ENCODE data around the gene NNAT.
"Not testable (repeated sequence)": the region's sequence is repeated elsewhere in the genome, so short reads cannot be mapped to it uniquely, and the experiment has no call there.

Gene NNAT

DNA sequence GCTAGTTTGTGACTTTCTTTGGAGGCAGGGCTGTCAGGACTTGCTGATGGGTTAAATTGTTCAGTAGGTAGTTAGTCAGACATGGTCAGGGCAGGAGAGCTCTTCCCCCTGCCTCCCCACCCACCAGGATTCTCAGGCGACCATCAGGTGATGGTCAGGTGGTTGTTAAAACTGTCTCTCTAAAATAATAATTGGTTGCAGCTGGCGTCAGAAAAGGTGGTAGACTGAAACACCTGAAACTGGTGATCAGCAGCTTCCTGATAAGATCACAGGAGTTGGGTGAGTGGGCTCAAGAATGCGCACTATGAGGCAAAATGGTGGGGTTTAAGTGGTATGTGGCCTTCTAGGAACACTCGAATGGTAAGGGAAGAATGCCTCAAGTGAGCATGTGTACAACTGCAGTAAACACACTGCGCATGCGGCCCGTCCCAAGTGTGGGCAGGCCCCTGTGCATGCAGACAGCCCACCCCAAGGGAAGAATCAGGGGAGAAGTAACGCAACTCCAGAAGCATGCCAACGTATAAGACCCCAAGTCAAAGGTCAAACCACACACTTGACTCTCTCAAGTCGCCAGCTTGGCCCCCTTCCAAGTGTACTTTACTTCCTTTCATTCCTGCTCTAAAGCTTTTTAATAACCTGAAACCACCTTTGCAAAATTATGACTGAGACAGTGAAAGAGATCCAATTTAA, 14.5 kb downstream of the NNAT start:
- no peak for DNase-seq (ENCODE audit: low read depth)
- TF ChIP-seq, protein P1, sequence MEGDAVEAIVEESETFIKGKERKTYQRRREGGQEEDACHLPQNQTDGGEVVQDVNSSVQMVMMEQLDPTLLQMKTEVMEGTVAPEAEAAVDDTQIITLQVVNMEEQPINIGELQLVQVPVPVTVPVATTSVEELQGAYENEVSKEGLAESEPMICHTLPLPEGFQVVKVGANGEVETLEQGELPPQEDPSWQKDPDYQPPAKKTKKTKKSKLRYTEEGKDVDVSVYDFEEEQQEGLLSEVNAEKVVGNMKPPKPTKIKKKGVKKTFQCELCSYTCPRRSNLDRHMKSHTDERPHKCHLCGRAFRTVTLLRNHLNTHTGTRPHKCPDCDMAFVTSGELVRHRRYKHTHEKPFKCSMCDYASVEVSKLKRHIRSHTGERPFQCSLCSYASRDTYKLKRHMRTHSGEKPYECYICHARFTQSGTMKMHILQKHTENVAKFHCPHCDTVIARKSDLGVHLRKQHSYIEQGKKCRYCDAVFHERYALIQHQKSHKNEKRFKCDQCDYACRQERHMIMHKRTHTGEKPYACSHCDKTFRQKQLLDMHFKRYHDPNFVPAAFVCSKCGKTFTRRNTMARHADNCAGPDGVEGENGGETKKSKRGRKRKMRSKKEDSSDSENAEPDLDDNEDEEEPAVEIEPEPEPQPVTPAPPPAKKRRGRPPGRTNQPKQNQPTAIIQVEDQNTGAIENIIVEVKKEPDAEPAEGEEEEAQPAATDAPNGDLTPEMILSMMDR (IDR thresholded peaks at IDR 0.05; ENCODE audit: control insufficient read depth, extremely low read depth, insufficient read depth): no peak
- no peak overlapping the region for H3K4me3 ChIP-seq (ENCODE audit: low read depth, low read length)

DNA sequence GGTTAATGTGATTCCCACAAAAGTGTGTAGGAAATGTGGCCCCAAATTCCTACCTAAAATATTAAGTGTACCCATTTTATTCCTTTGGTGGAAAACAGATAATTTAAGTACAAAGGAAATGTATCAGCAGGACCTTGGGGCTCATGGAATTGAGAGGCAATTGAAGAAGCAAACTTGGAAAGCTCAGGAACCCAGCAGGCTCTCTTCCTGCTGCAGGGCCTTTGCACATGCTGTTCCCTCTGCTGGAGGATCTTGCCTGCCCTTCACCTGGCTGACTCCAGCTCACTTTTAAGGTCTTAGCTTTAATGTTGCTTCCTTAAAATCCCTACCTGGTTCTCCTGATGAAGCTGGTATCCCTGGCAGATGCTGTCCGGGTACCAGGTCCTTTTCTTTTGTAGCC, 16.5 kb downstream of the NNAT start:
- TF ChIP-seq, protein P1 (IDR thresholded peaks at IDR 0.05; ENCODE audit: control insufficient read depth, extremely low read depth, insufficient read depth): no peak

DNA sequence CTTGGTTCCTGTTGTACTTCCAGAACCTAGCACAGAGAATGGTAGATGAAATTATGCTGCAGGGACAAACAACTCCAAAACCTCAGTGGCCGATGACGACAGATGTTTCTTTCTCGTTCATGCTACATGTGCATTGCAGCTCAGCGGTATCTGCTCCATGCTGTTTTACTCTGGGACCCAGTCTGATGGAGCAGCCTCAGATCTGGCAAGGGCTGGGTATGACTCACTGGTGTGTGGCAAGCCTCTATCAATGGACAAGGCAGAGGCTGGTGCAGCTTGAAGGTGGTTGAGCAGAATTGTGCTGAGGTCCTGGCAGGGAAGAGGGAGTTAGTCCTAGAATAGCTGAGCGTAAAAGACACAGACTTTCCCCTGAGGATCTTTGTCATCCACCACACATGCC, 17.0 kb downstream of the NNAT start:
- TF ChIP-seq, protein P1 (IDR thresholded peaks at IDR 0.05; ENCODE audit: control insufficient read depth, extremely low read depth, insufficient read depth): no peak

More for the DNA sequence above, 16.5 kb downstream of the NNAT start:
- H3K4me3 ChIP-seq (ENCODE audit: low read depth, low read length): no peak overlapping the region
- no peak for DNase-seq (ENCODE audit: low read depth)

DNA sequence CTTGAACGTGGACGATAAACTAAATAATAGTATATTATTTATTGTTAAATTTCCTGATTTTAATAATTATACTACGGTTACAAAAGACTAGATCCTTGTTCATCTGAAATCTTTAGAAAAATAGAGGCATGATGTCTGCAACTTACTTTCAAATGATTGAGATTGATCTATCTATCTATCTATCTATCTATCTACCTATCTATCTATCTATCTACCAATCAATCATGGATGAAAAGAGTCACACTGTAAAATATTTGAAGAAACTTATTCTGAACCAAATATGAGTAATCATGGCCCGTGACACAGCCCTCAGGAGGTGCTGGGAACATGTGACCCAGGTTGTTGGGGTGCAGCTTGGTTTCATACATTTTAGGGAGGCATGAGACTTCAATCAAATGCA, 18.4 kb downstream of the NNAT start:
- no peak overlapping the region for H3K4me3 ChIP-seq (ENCODE audit: low read depth, low read length)
- DNase-seq (ENCODE audit: low read depth): no peak
- TF ChIP-seq, protein P1 (IDR thresholded peaks at IDR 0.05; ENCODE audit: control insufficient read depth, extremely low read depth, insufficient read depth): no peak

More for the DNA sequence above, 17.0 kb downstream of the NNAT start:
- no peak overlapping the region for H3K4me3 ChIP-seq (ENCODE audit: low read depth, low read length)
- DNase-seq (ENCODE audit: low read depth): no peak

DNA sequence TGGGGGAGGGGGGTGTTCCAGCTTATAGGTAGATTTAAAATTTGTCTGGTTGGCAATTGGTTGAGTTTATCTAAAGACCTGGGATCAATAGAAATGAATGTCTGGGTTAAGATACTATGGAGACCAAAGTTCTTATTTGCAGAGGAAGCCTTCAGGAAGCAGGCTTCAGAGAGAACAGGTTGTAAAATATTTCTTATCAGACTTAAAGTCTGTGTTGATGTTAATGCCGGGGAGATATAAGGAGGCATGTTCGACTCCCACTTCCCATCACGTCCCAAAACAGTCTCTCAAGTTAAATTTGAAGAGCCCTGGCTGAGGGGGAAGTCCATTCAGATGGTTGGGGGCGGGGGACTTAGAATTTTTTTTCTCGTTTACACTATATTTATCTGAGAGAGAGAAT, 19.0 kb downstream of the NNAT start:
- no peak for DNase-seq (ENCODE audit: low read depth)
- TF ChIP-seq, protein P1 (IDR thresholded peaks at IDR 0.05; ENCODE audit: control insufficient read depth, extremely low read depth, insufficient read depth): no peak
- H3K4me3 ChIP-seq (ENCODE audit: low read depth, low read length): no peak overlapping the region

DNA sequence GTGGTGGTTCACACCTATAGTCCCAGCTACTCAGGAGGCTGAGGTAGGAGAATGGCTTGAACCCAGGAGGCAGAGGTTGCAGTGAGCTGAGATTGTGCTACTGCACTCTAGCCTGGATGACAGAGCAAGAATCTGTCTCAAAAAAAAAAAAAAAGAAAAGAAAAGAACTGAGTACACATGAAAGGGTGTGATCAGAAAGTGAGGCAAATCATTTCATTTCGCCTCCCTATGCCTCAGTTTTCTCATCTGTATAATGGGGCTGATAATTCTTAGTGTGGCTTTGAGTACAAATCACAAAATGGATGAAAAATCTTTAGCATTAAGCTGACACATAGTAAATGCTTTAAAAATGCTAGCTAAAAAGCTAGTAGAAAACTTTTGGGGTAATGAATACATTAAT, 19.8 kb downstream of the NNAT start:
- H3K4me3 ChIP-seq (ENCODE audit: low read depth, low read length); DNase-seq (ENCODE audit: low read depth): not testable (repeated sequence)

DNA sequence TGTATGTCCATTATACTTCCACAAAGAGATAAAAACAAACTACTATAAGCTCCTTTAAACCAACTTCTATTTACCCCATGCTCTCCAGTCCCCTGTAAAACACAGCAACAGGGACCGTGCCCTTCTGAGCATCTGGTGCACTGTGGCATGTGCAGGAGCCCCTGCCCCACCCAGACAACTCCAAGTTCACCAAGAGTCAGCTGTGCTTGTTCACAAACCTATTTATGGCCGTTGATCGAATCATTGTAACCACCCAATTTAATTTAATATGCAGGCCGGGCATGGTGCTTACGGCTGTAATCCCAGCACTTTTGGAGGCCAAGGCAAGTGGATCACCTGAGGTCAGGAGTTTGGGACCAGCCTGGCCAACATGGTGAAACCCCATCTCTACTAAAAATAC, 20.3 kb downstream of the NNAT start:
- no peak for DNase-seq (ENCODE audit: low read depth)
- TF ChIP-seq, protein P1 (IDR thresholded peaks at IDR 0.05; ENCODE audit: control insufficient read depth, extremely low read depth, insufficient read depth): no peak
- no peak overlapping the region for H3K4me3 ChIP-seq (ENCODE audit: low read depth, low read length)

Measured in LNCaP clone FGC (cell line).